ENCODE measurements around the gene JARID2.

Gene JARID2

DNA sequence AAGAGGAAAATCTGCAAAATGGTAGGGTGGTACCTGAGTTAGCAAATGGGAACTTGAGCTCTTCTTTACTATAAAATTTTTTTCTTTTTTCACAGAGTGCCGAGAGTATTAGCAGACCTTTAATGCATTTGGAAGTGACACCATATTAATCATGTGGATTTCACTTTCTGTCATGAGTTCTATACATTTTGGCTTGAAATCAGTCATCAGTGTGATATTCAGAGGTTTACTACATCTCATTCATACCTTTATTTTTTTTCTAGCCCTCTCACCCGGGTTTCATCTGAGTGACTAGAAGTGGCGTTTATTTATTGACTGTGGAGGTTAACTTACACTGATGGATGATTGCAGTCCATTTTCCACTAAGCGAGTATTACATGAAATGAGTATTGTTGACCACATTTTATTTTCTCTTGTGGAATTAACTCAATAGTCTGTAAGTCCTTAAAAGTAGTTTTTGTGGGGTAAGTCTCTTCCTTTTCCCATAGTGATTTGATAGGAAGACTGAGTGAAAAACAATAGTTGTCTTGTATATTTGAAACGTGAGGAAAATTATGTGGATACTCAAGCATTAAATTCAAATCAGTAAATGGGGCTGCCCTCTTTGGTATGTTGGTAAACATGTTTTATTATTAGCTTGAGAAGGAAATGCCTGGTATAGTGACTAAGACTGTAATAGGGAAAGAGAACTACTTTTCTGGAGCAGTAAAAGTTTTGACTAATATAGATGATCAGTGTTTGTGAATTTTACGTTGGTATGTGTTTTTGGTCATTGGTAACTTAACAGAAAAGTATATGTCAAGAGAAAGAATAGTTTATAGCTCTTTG lies 55.5 kb downstream of the JARID2 start:
- no peak overlapping the region for H4K8ac ChIP-seq (ENCODE audit: low read depth, low read length)
- H3K4me2 ChIP-seq (ENCODE audit: insufficient read depth, low read length, poor library complexity, severe bottlenecking), result no peak overlapping the region
- no peak overlapping the region for H3K23ac ChIP-seq (ENCODE audit: low read depth, low read length, poor library complexity)
- H3K36me3 ChIP-seq (replicated peaks in 1 of 2; ENCODE audit: control insufficient read depth in 2 of 2, insufficient read depth in 2 of 2, low read length in 2 of 2), result peaks cover 0 to 3% of the 10 kb centered on the region in 2 donors
- H3K14ac ChIP-seq (ENCODE audit: low read length), result no peak overlapping the region
- 100% methylated on average over 1 of the region's 6 CpGs; no CpG with 5 or more reads in 1 of the 2 donors for WGBS, 2 donors (ENCODE audit: extremely low coverage in 2 of 2, insufficient read length in 2 of 2, insufficient replicate concordance in 1 of 2)
- no peak overlapping the region for H2AK5ac ChIP-seq (ENCODE audit: low read depth, low read length)
- H3K27me3 ChIP-seq (ENCODE audit: control insufficient read depth in 3 of 3, insufficient read depth in 3 of 3, low read depth in 1 of 3, low read length in 3 of 3), result no peaks in the 10 kb centered on the region
- H3K9ac ChIP-seq (ENCODE audit: low read depth, low read length, poor library complexity), result no peak overlapping the region
- no peak overlapping the region for H3K4me3 ChIP-seq (ENCODE audit: low read length in 2 of 2)
- H3K4me1 ChIP-seq (ENCODE audit: control insufficient read depth in 2 of 2, insufficient read depth in 1 of 2, low read depth in 1 of 2, low read length in 2 of 2), result peaks cover 19 to 29% of the 10 kb centered on the region in 2 donors
- no peak overlapping the region for H2BK15ac ChIP-seq (ENCODE audit: low read length)
- no peak overlapping the region for H2BK120ac ChIP-seq (ENCODE audit: low read depth, low read length)
- no peak for DNase-seq (ENCODE audit: low spot score)
- peaks cover 6% of the 10 kb centered on the region for H3K79me1 ChIP-seq (ENCODE audit: low read depth, low read length)
- H3K18ac ChIP-seq (ENCODE audit: low read length), result no peak overlapping the region
- no peak overlapping the region for H3K27ac ChIP-seq (replicated peaks; ENCODE audit: low read length)
- H2BK12ac ChIP-seq (ENCODE audit: low read length), result no peak overlapping the region
- H2BK5ac ChIP-seq (ENCODE audit: low read length), result no peak overlapping the region
- H3K4ac ChIP-seq (ENCODE audit: low read length), result no peak overlapping the region
- no peak overlapping the region for H2AFZ ChIP-seq (ENCODE audit: low read length)
- no peak overlapping the region for H4K91ac ChIP-seq (ENCODE audit: low read depth, low read length, poor library complexity)
- H3K9me3 ChIP-seq (replicated peaks in 1 of 2; ENCODE audit: control insufficient read depth in 2 of 2, insufficient read depth in 1 of 2, low read depth in 1 of 2, low read length in 2 of 2), result no peaks in the 10 kb centered on the region

GRCh38 chr6:15303162-15303919 lies 57.5 kb downstream of the JARID2 start:
- DNase-seq (ENCODE audit: low spot score), result no peak
- Histone ChIP-seq H3K4ac (ENCODE audit: low read length) (no peak overlapping the region), H3K14ac (ENCODE audit: low read length) (no peak overlapping the region), H3K18ac (ENCODE audit: low read length) (no peak overlapping the region), H3K9me3 (replicated peaks in 1 of 2; ENCODE audit: control insufficient read depth in 2 of 2, insufficient read depth in 1 of 2, low read depth in 1 of 2, low read length in 2 of 2) (no peaks in the 10 kb centered on the region), H3K36me3 (replicated peaks in 1 of 2; ENCODE audit: control insufficient read depth in 2 of 2, insufficient read depth in 2 of 2, low read length in 2 of 2) (peaks cover 0 to 3% of the 10 kb centered on the region in 2 donors), H3K27ac (replicated peaks; ENCODE audit: low read length) (no peak overlapping the region), H3K4me2 (ENCODE audit: insufficient read depth, low read length, poor library complexity, severe bottlenecking) (no peak overlapping the region), H3K79me1 (ENCODE audit: low read depth, low read length) (peaks cover 4% of the 10 kb centered on the region), H2BK12ac (ENCODE audit: low read length) (no peak overlapping the region), H2BK5ac (ENCODE audit: low read length) (no peak overlapping the region), H4K8ac (ENCODE audit: low read depth, low read length) (no peak overlapping the region), H3K4me3 (ENCODE audit: low read length in 2 of 2) (no peak overlapping the region), H2BK15ac (ENCODE audit: low read length) (no peak overlapping the region), H3K9ac (ENCODE audit: low read depth, low read length, poor library complexity) (no peak overlapping the region), H2AK5ac (ENCODE audit: low read depth, low read length) (no peak overlapping the region), H3K23ac (ENCODE audit: low read depth, low read length, poor library complexity) (no peak overlapping the region), H2BK120ac (ENCODE audit: low read depth, low read length) (no peak overlapping the region), H2AFZ (ENCODE audit: low read length) (no peak overlapping the region), H3K4me1 (ENCODE audit: control insufficient read depth in 2 of 2, insufficient read depth in 1 of 2, low read depth in 1 of 2, low read length in 2 of 2) (peaks cover 20 to 40% of the 10 kb centered on the region in 2 donors), H3K27me3 (ENCODE audit: control insufficient read depth in 3 of 3, insufficient read depth in 3 of 3, low read depth in 1 of 3, low read length in 3 of 3) (no peaks in the 10 kb centered on the region), H4K91ac (ENCODE audit: low read depth, low read length, poor library complexity) (no peak overlapping the region)
- WGBS, 2 donors (ENCODE audit: extremely low coverage in 2 of 2, insufficient read length in 2 of 2, insufficient replicate concordance in 1 of 2), result no CpG with 5 or more reads among the region's 7 CpGs

DNA sequence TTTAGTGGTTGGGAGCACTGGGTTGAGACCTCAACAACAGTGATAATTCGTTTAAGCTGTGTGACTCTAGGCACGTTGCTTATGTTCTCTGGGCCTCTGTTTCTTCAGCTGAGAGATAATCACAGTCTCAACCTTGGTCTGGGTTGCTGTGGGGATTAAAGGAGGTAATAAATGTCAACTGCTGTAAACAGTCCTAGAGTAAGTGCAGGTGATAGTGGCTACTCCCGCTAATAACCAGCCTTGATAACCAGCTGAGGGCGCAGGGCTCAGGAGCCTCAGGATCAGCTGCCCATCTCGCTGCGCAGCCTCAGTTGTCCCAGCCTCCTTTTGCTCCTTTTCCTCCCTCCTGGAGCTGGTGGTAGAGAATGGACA lies 58.0 kb downstream of the JARID2 start:
- H2BK5ac ChIP-seq (ENCODE audit: low read length), result no peak overlapping the region
- H3K36me3 ChIP-seq (replicated peaks in 1 of 2; ENCODE audit: control insufficient read depth in 2 of 2, insufficient read depth in 2 of 2, low read length in 2 of 2), result peaks cover 0 to 3% of the 10 kb centered on the region in 2 donors
- no peak overlapping the region for H3K4me3 ChIP-seq (ENCODE audit: low read length in 2 of 2)
- no peak overlapping the region for H3K14ac ChIP-seq (ENCODE audit: low read length)
- no peak overlapping the region for H2BK120ac ChIP-seq (ENCODE audit: low read depth, low read length)
- no peak overlapping the region for H4K8ac ChIP-seq (ENCODE audit: low read depth, low read length)
- H3K4me1 ChIP-seq (ENCODE audit: control insufficient read depth in 2 of 2, insufficient read depth in 1 of 2, low read depth in 1 of 2, low read length in 2 of 2), result peaks cover 22 to 46% of the 10 kb centered on the region in 2 donors
- no peak overlapping the region for H3K4me2 ChIP-seq (ENCODE audit: insufficient read depth, low read length, poor library complexity, severe bottlenecking)
- H3K9ac ChIP-seq (ENCODE audit: low read depth, low read length, poor library complexity), result no peak overlapping the region
- H4K91ac ChIP-seq (ENCODE audit: low read depth, low read length, poor library complexity), result no peak overlapping the region
- H3K27me3 ChIP-seq (ENCODE audit: control insufficient read depth in 3 of 3, insufficient read depth in 3 of 3, low read depth in 1 of 3, low read length in 3 of 3), result no peaks in the 10 kb centered on the region
- H2BK15ac ChIP-seq (ENCODE audit: low read length), result no peak overlapping the region
- DNase-seq (ENCODE audit: low spot score), result no peak
- H2AK5ac ChIP-seq (ENCODE audit: low read depth, low read length), result no peak overlapping the region
- H3K4ac ChIP-seq (ENCODE audit: low read length), result no peak overlapping the region
- no peaks in the 10 kb centered on the region for H3K9me3 ChIP-seq (replicated peaks in 1 of 2; ENCODE audit: control insufficient read depth in 2 of 2, insufficient read depth in 1 of 2, low read depth in 1 of 2, low read length in 2 of 2)
- H3K18ac ChIP-seq (ENCODE audit: low read length), result no peak overlapping the region
- no peak overlapping the region for H3K23ac ChIP-seq (ENCODE audit: low read depth, low read length, poor library complexity)
- no CpG with 5 or more reads among the region's 6 CpGs for WGBS, 2 donors (ENCODE audit: extremely low coverage in 2 of 2, insufficient read length in 2 of 2, insufficient replicate concordance in 1 of 2)
- peaks cover 4% of the 10 kb centered on the region for H3K79me1 ChIP-seq (ENCODE audit: low read depth, low read length)
- H2BK12ac ChIP-seq (ENCODE audit: low read length), result no peak overlapping the region
- H3K27ac ChIP-seq (replicated peaks; ENCODE audit: low read length), result no peak overlapping the region
- no peak overlapping the region for H2AFZ ChIP-seq (ENCODE audit: low read length)

All from neuronal stem cell (in vitro differentiated cells).